PC-3 (cell line): ENCODE measurements around the gene ACTR1A. TPM values are rescaled to one million over a fixed set of nuclear protein-coding genes. Genes with fewer than 3 reads are reported as not detected.

ENCODE experiments used
- ATAC-seq: fragments of 200-7000 bp; cut with Tn5 transposase; 2 replicates; pipeline ENCODE4 v1.9.1; 2020; ENCODE audit warnings: mild to moderate bottlenecking, moderate library complexity
- BruUV-seq: library from RNA; stranded (reverse); fragments of 400-500 nt; replicated peaks from 2 replicates; lab custom pipeline; 2021; lab: Mats Ljungman, UMichigan
- CTCF ChIA-PET: fragments of 300-600 bp; sonication (Branson Sonifier 250); formaldehyde crosslinking; loops from one replicate; lab custom pipeline; 2022; ENCODE audit warnings: antibody characterized with exemption; lab: Charles Lee
- POLR2A ChIA-PET: fragments of 300-600 bp; sonication (Branson Sonifier 250); formaldehyde crosslinking; loops from one replicate; lab custom pipeline; 2022; ENCODE audit warnings: antibody characterized with exemption; ENCODE audit not compliant: unreplicated experiment; lab: Charles Lee
- DNase-seq: peaks from one replicate; pipeline ENCODE4 v3.0.0-alpha.2; 2015
- H2AFZ ChIP-seq: fragments of 300-600 bp; sonication (generic); 2 replicates; pipeline ENCODE4 v1.6.0; 2016; ENCODE audit warnings: antibody characterized with exemption, low read length
- H3F3A ChIP-seq: fragments of 300-600 bp; sonication (generic); one replicate; pipeline ENCODE4 v1.6.0; 2017; ENCODE audit warnings: antibody characterized with exemption, low read length, control low read depth, mild to moderate bottlenecking; ENCODE audit not compliant: unreplicated experiment
- H3K27ac ChIP-seq: fragments of 300-600 bp; sonication (generic); 2 replicates; pipeline ENCODE4 v1.5.1; 2016; ENCODE audit warnings: mild to moderate bottlenecking, low read length
- H3K27me3 ChIP-seq: fragments of 300-600 bp; sonication (generic); 2 replicates; pipeline ENCODE4 v1.6.1; 2016; ENCODE audit warnings: low read length, mixed read lengths
- H3K36me3 ChIP-seq: fragments of 300-600 bp; sonication (generic); 2 replicates; pipeline ENCODE4 v1.6.1; 2016; ENCODE audit warnings: low read depth, mixed run types, low read length, mixed read lengths
- H3K4me1 ChIP-seq: fragments of 300-600 bp; sonication (generic); 2 replicates; pipeline ENCODE4 v1.5.1; 2016; ENCODE audit warnings: low read length; ENCODE audit not compliant: insufficient read depth
- H3K4me2 ChIP-seq: fragments of 300-600 bp; sonication (generic); 2 replicates; pipeline ENCODE4 v1.6.0; 2016; ENCODE audit warnings: low read length
- H3K4me3 ChIP-seq: fragments of 300-600 bp; sonication (generic); 2 replicates; pipeline ENCODE4 v1.5.1; 2016; ENCODE audit warnings: mild to moderate bottlenecking, low read length, mixed read lengths
- H3K79me2 ChIP-seq: fragments of 300-600 bp; sonication (generic); 2 replicates; pipeline ENCODE4 v1.6.1; 2017; ENCODE audit warnings: low read length, mixed read lengths
- H3K9ac ChIP-seq: fragments of 300-600 bp; sonication (generic); 2 replicates; pipeline ENCODE4 v1.6.0; 2016; ENCODE audit warnings: mild to moderate bottlenecking, low read length
- H3K9me2 ChIP-seq: fragments of 300-600 bp; sonication (generic); replicated peaks from 2 replicates; pipeline ENCODE4 v1.6.1; 2016; ENCODE audit warnings: mixed run types, low read length, mixed read lengths
- H3K9me3 ChIP-seq: fragments of 300-600 bp; sonication (generic); 2 replicates; pipeline ENCODE4 v1.6.1; 2016; ENCODE audit warnings: low read length, mixed read lengths
- H4K20me1 ChIP-seq: fragments of 300-600 bp; sonication (generic); 2 replicates; pipeline ENCODE4 v1.6.1; 2016; ENCODE audit warnings: low read length, mixed read lengths
- CTCF ChIP-seq: fragments of 300-600 bp; sonication (generic); conservative IDR thresholded peaks from 2 replicates; pipeline ENCODE4 v1.5.1; 2017; ENCODE audit warnings: antibody characterized with exemption, low read depth, mild to moderate bottlenecking, low read length
- EZH2 ChIP-seq: fragments of 300-600 bp; sonication (generic); IDR thresholded peaks from one replicate; pipeline ENCODE4 v1.6.1; 2017; ENCODE audit warnings: antibody characterized with exemption, mild to moderate bottlenecking, low read length; ENCODE audit not compliant: unreplicated experiment
- EZH2phosphoT487 ChIP-seq: fragments of 300-600 bp; sonication (generic); IDR thresholded peaks from 2 replicates; pipeline ENCODE4 v1.6.1; 2018; ENCODE audit warnings: mild to moderate bottlenecking, antibody characterized with exemption, low read length, borderline replicate concordance
- intact Hi-C: fragments of 100-400 bp; cut with micrococcal nuclease; formaldehyde crosslinking; loops from 2 replicates; pipeline ENCODE4 v1.9.0; 2023
- total RNA-seq: library from RNA; depleted of rRNA; stranded (reverse); fragments of >200 nt; gene quantifications from 2 replicates; pipeline ENCODE4 v1.2.3, GENCODE V29; 2014

Gene ACTR1A
- total RNA-seq, 1 experiment from 2014 or later: 69.9 TPM

GRCh38 chr10:102432162-102432950 is 70.2 kb downstream of the ACTR1A start, which contains the start of gene CUEDC2:
TSS of gene CUEDC2 (minus strand) at chr10:102432574. CDS start at chr10:102425188, 7,386 bp downstream.
- Histone ChIP-seq H3K79me2 (peaks cover 11% of the 10 kb centered on the region; the same call in 1 of the 2 replicates), H3F3A (no peaks in the 10 kb centered on the region), H3K36me3 (no peaks in the 10 kb centered on the region), H4K20me1 (no peaks in the 10 kb centered on the region), H3K4me1 (peaks cover 5% of the 10 kb centered on the region; the same call in 1 of the 2 replicates), H3K9me3 (no peaks in the 10 kb centered on the region), H3K27me3 (no peaks in the 10 kb centered on the region), H3K4me3 (peak within 1 kb of the TSS; percentile 85), H2AFZ (peak within 1 kb of the TSS; percentile 88), H3K4me2 (peak within 1 kb of the TSS; percentile 90), H3K9me2 (no peaks in the 10 kb centered on the region), H3K27ac (no peak within 1 kb of the TSS), H3K9ac (peak within 1 kb of the TSS; percentile 83)
- POLR2A ChIA-PET: interaction anchor here (0.5 to 1.4 kb wide), 6 partner anchors 16 to 1897 kb away, joined by 3 to 16 read pairs (median 6); partner anchors contain the start of gene HIF1AN
- intact Hi-C loops: loop anchor here (1.0 kb wide), 1 partner anchor 17 kb away; no protein-coding TSS in a partner anchor
- CTCF ChIA-PET: interaction anchor here (0.6 to 1.0 kb wide), 3 partner anchors 13 to 72 kb away, joined by 3 to 6 read pairs (median 4); partner anchors contain the start of gene ACTR1A
- ATAC-seq (peak; percentile 93), DNase-seq (peak; percentile 95)
- TSS peak; percentile 69 for BruUV-seq
- TF ChIP-seq EZH2 (no peak), CTCF (no peak), EZH2phosphoT487 (no peak)

GRCh38 chr10:102431452-102432124 is 70.9 kb downstream of the ACTR1A start:
- H3K4me2 ChIP-seq: peak overlapping the region; percentile 90
- no TSS peak for BruUV-seq
- intact Hi-C loops: loop anchor here (1.0 kb wide), 1 partner anchor 18 kb away; no protein-coding TSS in a partner anchor
- peak overlapping the region; percentile 88 for H2AFZ ChIP-seq
- H3K9me2 ChIP-seq: no peaks in the 10 kb centered on the region
- CTCF ChIA-PET: no interaction called here
- no peaks in the 10 kb centered on the region for H3K9me3 ChIP-seq
- H3K4me1 ChIP-seq: peaks cover 5% of the 10 kb centered on the region; the same call in 1 of the 2 replicates
- H3F3A ChIP-seq: no peaks in the 10 kb centered on the region
- TF ChIP-seq EZH2: no peak
- TF ChIP-seq EZH2phosphoT487: no peak
- no peak for TF ChIP-seq CTCF
- ATAC-seq (peak; percentile 48), DNase-seq (peak; percentile 22)
- no peak overlapping the region for H3K27ac ChIP-seq
- H3K9ac ChIP-seq: peak overlapping the region; percentile 83
- H4K20me1 ChIP-seq: no peaks in the 10 kb centered on the region
- peaks cover 11% of the 10 kb centered on the region; the same call in 1 of the 2 replicates for H3K79me2 ChIP-seq
- POLR2A ChIA-PET: interaction anchor here (0.5 to 0.6 kb wide), 2 partner anchors 42 to 88 kb away, joined by 3 to 6 read pairs; no protein-coding TSS in a partner anchor
- no peaks in the 10 kb centered on the region for H3K27me3 ChIP-seq
- H3K4me3 ChIP-seq: peak overlapping the region; percentile 85
- H3K36me3 ChIP-seq: no peaks in the 10 kb centered on the region
